Psoas muscle (tissue), 8 donors: ENCODE results near the gene PHF11. TPM values are rescaled to one million over a fixed set of nuclear protein-coding genes. Genes with fewer than 3 reads are reported as not detected.

Experiments used
- ATAC-seq, 4 donors: fragments of 200-7000 bp; cut with Tn5 transposase; one replicate each; pipeline ENCODE4 v1.9.1; 2020; ENCODE audit warnings: moderate library complexity in 3 of 4, mild to moderate bottlenecking in 2 of 4
- DNase-seq, 2 donors: peaks; one replicate each; pipeline ENCODE4 v3.0.0-alpha.2; 2020
- H3K27ac ChIP-seq: fragments of 200-600 bp; one replicate; pipeline ENCODE4 v1.8.0; 2022
- H3K27me3 ChIP-seq, 3 donors: fragments of 200-600 bp in 1 of 3; one replicate each; pipeline versions ENCODE4 v1.6.1 to v1.8.0; 2013 to 2022; ENCODE audit warnings: low read length in 2 of 3, mild to moderate bottlenecking in 2 of 3, moderate library complexity in 1 of 3; ENCODE audit not compliant: insufficient read depth in 3 of 3
- H3K36me3 ChIP-seq, 2 donors: fragments of 200-600 bp in 1 of 2; one replicate each; pipeline versions ENCODE4 v1.6.1 to v1.8.0; 2013 to 2022; ENCODE audit warnings: low read depth in 1 of 2, mild to moderate bottlenecking in 1 of 2, moderate library complexity in 1 of 2; ENCODE audit not compliant: insufficient read depth in 1 of 2
- H3K4me1 ChIP-seq: fragments of 200-600 bp; one replicate; pipeline ENCODE4 v1.8.0; 2022
- H3K4me3 ChIP-seq: fragments of 200-600 bp; one replicate; pipeline ENCODE4 v1.8.0; 2022; ENCODE audit warnings: mild to moderate bottlenecking
- H3K9me3 ChIP-seq: fragments of 200-600 bp; one replicate; pipeline ENCODE4 v1.8.0; 2022
- WGBS, 3 donors: extraction: QIAGEN DNeasy Blood & Tissue Kit; methylation state at CpG; one replicate each; pipeline versions ENCODE4 v1.1.6 to v1.1.7; 2013; 5-methylcytosine and 5-hydroxymethylcytosine counted together
- intact Hi-C, 2 donors: fragments of 100-400 bp; cut with DNase I; formaldehyde crosslinking; loops; one replicate each; pipeline versions ENCODE4 v1.11.0 to v1.14.2; 2022
- polyA plus RNA-seq, 3 donors: library from polyadenylated mRNA; stranded (reverse); fragments of 200-250 nt; gene quantifications; one replicate each; pipeline ENCODE4 v1.2.3, GENCODE V29; 2013
- total RNA-seq, 4 donors: library from RNA; stranded (reverse); fragmentation: NEBNext Ultra II Directional in 2 of 4; extraction: Animal tissue kit (Norgen Biotek cat#: 25700) in 2 of 4; gene quantifications; one replicate each; pipeline versions ENCODE4 v1.2.1 to v1.2.4, GENCODE V29; 2021 to 2023
- TF ChIP-seq, protein P1 (sequence below): fragments of 200-600 bp; IDR thresholded peaks from one replicate; pipeline ENCODE4 v1.8.0; 2022; ENCODE audit warnings: antibody characterized with exemption
- donor health status: healthy with polysubstance abuse.
- donor health status: DM: no; HTN: no; CAD: no; lungs with moderate emphysema.
- donor health status: Bipolar disorder and iron deficiency.
- donor health status: healthy.
- donor health status: DM: yes; HTN: yes; CAD: no.
- donor health status: DM: no; HTN: no; CAD: no.
- donor health status: DM: no; HTN: no; CAD: no.
- donor health status: DM: yes; HTN: yes; CAD: no.

The PHF11 gene
- total and polyA plus RNA-seq, 7 donors: 8.2 to 17.8 (median 10.7) TPM

DNA sequence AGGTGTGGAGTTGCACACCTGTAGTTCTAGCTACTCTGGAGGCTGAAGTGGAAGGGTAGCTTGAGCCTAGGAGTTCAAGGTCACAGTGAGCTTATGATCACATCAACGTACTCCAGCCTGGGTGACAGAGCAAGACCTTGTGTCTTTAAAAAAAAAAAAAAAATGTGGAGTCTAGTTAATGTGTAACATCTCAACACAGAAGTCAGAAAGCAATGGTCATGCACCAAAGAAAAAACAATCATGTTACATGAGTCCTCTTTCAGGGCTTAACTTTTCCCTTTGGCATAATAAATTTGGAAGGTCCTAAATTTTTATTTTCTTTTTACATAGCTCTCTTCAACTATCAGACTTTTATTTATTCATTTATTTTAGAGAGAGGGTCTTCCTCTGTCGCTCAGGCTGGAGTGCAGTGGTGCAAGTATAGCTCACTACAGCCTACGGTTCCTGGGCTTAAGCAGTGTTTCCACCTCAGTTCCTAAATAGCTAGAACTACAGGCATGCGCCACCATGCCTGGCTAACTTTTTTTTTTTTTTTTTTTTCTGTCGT, 29.4 kb upstream of the PHF11 start:
- Histone ChIP-seq H3K27ac (no peak overlapping the region), H3K27me3 (no peaks in the 10 kb centered on the region), H3K4me1 (no peaks in the 10 kb centered on the region), H3K9me3 (no peaks in the 10 kb centered on the region), H3K4me3 (no peak overlapping the region), H3K36me3 (peaks cover 0 to 67% of the 10 kb centered on the region in 2 donors)
- intact Hi-C loops: no loop called here
- DNase-seq (no peak), ATAC-seq (no peak)
- 89 to 91% (median 90%) methylated on average over 5 of the region's 5 CpGs for WGBS, 3 donors
- TF ChIP-seq, protein P1, sequence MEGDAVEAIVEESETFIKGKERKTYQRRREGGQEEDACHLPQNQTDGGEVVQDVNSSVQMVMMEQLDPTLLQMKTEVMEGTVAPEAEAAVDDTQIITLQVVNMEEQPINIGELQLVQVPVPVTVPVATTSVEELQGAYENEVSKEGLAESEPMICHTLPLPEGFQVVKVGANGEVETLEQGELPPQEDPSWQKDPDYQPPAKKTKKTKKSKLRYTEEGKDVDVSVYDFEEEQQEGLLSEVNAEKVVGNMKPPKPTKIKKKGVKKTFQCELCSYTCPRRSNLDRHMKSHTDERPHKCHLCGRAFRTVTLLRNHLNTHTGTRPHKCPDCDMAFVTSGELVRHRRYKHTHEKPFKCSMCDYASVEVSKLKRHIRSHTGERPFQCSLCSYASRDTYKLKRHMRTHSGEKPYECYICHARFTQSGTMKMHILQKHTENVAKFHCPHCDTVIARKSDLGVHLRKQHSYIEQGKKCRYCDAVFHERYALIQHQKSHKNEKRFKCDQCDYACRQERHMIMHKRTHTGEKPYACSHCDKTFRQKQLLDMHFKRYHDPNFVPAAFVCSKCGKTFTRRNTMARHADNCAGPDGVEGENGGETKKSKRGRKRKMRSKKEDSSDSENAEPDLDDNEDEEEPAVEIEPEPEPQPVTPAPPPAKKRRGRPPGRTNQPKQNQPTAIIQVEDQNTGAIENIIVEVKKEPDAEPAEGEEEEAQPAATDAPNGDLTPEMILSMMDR: no peak

DNA sequence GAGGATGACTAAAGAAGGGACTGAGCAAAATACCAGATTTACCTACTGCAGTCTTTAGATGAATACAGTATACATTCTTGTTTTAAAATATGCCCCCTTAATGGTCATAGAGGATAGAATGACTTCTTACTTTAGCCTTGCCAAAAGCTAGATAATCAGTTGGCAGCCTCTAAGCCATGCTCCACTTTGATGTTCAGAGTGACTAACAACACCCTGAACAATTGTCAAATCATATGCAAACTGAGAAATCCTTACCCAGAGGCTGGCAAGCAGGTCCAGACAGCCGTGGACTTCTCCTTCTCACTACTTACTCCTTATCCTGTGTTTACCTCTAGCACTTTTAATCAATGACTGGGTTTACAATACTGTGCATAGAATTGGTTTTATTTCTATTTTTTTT, 23.6 kb upstream of the PHF11 start:
- no peak for DNase-seq
- peaks cover 0 to 78% of the 10 kb centered on the region in 2 donors for H3K36me3 ChIP-seq

DNA sequence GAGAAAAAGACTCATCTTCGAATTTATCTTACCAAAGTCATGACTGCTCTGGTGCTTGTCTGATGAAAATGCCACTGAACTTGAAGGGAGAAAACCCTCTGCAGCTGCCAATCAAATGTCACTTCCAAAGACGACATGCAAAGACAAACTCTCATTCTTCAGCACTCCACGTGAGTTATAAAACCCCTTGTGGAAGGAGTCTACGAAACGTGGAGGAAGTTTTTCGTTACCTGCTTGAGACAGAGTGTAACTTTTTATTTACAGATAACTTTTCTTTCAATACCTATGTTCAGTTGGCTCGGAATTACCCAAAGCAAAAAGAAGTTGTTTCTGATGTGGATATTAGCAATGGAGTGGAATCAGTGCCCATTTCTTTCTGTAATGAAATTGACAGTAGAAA, 19.2 kb upstream of the PHF11 start:
- intact Hi-C loops: no loop called here
- ATAC-seq: no peak

More for the DNA sequence above, 23.6 kb upstream of the PHF11 start:
- ATAC-seq: no peak
- Histone ChIP-seq H3K27ac (no peak overlapping the region), H3K27me3 (no peaks in the 10 kb centered on the region), H3K9me3 (no peaks in the 10 kb centered on the region), H3K4me1 (no peaks in the 10 kb centered on the region), H3K4me3 (no peak overlapping the region)
- TF ChIP-seq, protein P1: no peak
- intact Hi-C loops: no loop called here
- 41 to 58% (median 54%) methylated on average over 1 of the region's 1 CpG for WGBS, 3 donors

DNA sequence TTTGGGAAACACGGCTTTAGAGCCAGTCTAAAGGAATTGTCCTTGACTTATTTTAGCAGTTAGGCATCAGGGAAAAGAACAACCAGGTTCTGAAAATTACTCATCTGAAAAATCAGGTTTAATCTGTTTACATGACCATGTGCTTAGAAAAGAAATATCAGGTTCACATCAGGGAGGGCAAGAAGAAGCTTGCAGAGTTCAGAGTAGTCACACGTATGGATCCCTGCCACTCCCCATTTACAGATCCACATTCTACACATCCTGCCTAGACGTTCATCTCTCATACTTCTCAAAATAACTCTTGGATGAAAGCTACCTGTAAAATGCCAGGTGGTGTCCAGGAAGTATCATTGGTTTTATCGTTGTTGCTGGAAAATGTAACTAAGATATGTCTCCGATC, 14.0 kb upstream of the PHF11 start:
- Histone ChIP-seq H3K9me3 (no peaks in the 10 kb centered on the region), H3K36me3 (peaks cover 0 to 70% of the 10 kb centered on the region in 2 donors), H3K4me1 (no peaks in the 10 kb centered on the region), H3K27ac (no peak overlapping the region), H3K27me3 (no peaks in the 10 kb centered on the region), H3K4me3 (no peak overlapping the region)
- TF ChIP-seq, protein P1: no peak
- no peak for ATAC-seq
- DNase-seq: no peak
- intact Hi-C loops: no loop called here
- WGBS, 3 donors: 48 to 55% (median 50%) methylated on average over 5 of the region's 5 CpGs

More for the DNA sequence above, 19.2 kb upstream of the PHF11 start:
- no peaks in the 10 kb centered on the region for H3K9me3 ChIP-seq
- H3K4me3 ChIP-seq: no peak overlapping the region
- TF ChIP-seq, protein P1: no peak
- H3K36me3 ChIP-seq: peaks cover 0 to 68% of the 10 kb centered on the region in 2 donors
- DNase-seq: no peak
- 94 to 95% (median 94%) methylated on average over 7 of the region's 7 CpGs for WGBS, 3 donors
- H3K27ac ChIP-seq: no peak overlapping the region
- H3K4me1 ChIP-seq: no peaks in the 10 kb centered on the region
- H3K27me3 ChIP-seq: no peaks in the 10 kb centered on the region

- WGBS, 3 donors: 85 to 96% (median 87%) methylated on average over 2 of the region's 2 CpGs
- ATAC-seq (no peak), DNase-seq (no peak)
- H3K36me3 ChIP-seq: peaks cover 0 to 49% of the 10 kb centered on the region in 2 donors
- H3K4me3 ChIP-seq: no peak overlapping the region
- H3K4me1 ChIP-seq: no peaks in the 10 kb centered on the region
- no peaks in the 10 kb centered on the region for H3K27me3 ChIP-seq
- no peak overlapping the region for H3K27ac ChIP-seq
- intact Hi-C loops: no loop called here
- H3K9me3 ChIP-seq: no peaks in the 10 kb centered on the region
- TF ChIP-seq, protein P1: no peak
These were observed 7.2 kb upstream of the PHF11 start for GRCh38 chr13:49488563-49488962.
